Calu3 (cell line): ENCODE measurements around the gene PTRHD1. TPM values are rescaled to one million over a fixed set of nuclear protein-coding genes. Genes with fewer than 3 reads are reported as not detected.
"Not testable (repeated sequence)": the region's sequence is repeated elsewhere in the genome, so short reads cannot be mapped to it uniquely, and the experiment has no call there.

Source experiments
- BruUV-seq: library from RNA; stranded (reverse); fragments of 400-500 nt; replicated peaks from 2 replicates; lab custom pipeline; 2021; lab: Mats Ljungman, UMichigan
- CTCF ChIA-PET: fragments of 300-600 bp; sonication (Branson Sonifier 250); formaldehyde crosslinking; loops from one replicate; lab custom pipeline; 2022; ENCODE audit warnings: antibody characterized with exemption; lab: Charles Lee
- DNase-seq: peaks from one replicate; pipeline ENCODE4 v3.0.0; 2022
- H3K27ac Mint-ChIP-seq: one replicate; pipeline ENCODE4 v1.8.0; 2022; ENCODE audit warnings: mixed read lengths; ENCODE audit not compliant: unreplicated experiment
- H3K27me3 Mint-ChIP-seq: one replicate; pipeline ENCODE4 v1.8.0; 2022; ENCODE audit warnings: mixed read lengths; ENCODE audit not compliant: unreplicated experiment
- H3K36me3 Mint-ChIP-seq: one replicate; pipeline ENCODE4 v1.8.0; 2022; ENCODE audit warnings: mild to moderate bottlenecking, moderate library complexity, mixed read lengths; ENCODE audit not compliant: insufficient read depth, unreplicated experiment
- H3K4me1 Mint-ChIP-seq: one replicate; pipeline ENCODE4 v1.8.0; 2022; ENCODE audit warnings: mild to moderate bottlenecking, low read depth, mixed read lengths; ENCODE audit not compliant: unreplicated experiment
- H3K4me3 Mint-ChIP-seq: one replicate; pipeline ENCODE4 v1.8.0; 2022; ENCODE audit warnings: mild to moderate bottlenecking, low read depth, moderate library complexity, mixed read lengths; ENCODE audit not compliant: unreplicated experiment
- H3K9me3 Mint-ChIP-seq: one replicate; pipeline ENCODE4 v1.8.0; 2022; ENCODE audit warnings: low read depth, mixed read lengths; ENCODE audit not compliant: unreplicated experiment
- intact Hi-C: fragments of 100-400 bp; cut with micrococcal nuclease; formaldehyde crosslinking; loops from one replicate; pipeline ENCODE4 v1.10.0; 2022; ENCODE audit not compliant: unreplicated experiment
- total RNA-seq: library from RNA; stranded (reverse); gene quantifications from 2 replicates; pipeline ENCODE4 v1.2.3, GENCODE V29; 2022
- TF ChIP-seq, protein P1 (sequence below): fragments of 200-600 bp; IDR thresholded peaks from one replicate; pipeline ENCODE4 v1.8.0; 2022; ENCODE audit warnings: antibody characterized with exemption; ENCODE audit not compliant: unreplicated experiment

The PTRHD1 gene
- total RNA-seq, 1 experiment from 2014 or later, result 22.3 TPM

DNA sequence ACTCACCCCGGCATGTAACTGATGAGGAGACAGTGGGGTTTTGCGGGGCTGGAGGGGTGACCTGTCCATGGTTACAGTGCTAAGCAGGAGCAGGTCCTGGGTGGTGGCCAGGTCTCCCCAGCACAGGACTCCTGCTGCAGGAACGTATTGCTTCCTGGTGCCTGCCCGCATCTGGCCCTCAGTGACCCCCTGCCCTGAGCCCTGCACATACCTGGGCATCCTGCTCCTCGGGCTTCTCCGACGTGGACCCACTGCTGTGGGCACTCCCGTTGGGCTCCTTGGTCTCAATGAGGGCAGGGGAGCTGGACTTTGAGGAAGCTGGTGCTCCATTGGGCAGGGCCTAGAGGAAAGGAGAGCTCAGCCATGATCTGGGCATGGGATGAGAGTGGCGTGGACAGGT is 43.5 kb upstream of the PTRHD1 start:
- peaks cover 26% of the 10 kb centered on the region for H3K36me3 Mint-ChIP-seq

DNA sequence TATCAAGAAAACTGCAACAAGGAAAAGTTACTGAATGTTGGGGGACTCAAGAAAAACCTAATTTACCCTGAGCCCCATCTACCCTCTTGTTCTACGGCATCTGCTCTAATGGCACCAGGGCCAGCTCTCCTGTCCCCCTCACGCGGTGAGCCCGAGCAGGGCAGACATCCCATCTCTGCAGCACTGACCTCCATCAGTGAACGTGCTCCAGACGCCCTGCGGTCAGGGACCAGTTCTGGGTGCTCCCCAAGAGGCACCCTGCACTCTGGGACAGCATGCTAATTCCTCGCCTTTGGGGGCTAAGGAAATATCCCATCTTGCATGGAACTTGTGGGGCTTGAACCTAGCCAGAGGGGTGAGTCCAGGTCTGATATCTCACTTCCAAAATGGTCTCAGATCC is 43.0 kb upstream of the PTRHD1 start:
- Mint-ChIP-seq H3K9me3 (no peaks in the 10 kb centered on the region), H3K4me3 (no peak overlapping the region), H3K36me3 (peaks cover 27% of the 10 kb centered on the region), H3K27ac (no peak overlapping the region), H3K27me3 (no peaks in the 10 kb centered on the region), H3K4me1 (no peaks in the 10 kb centered on the region)
- TF ChIP-seq, protein P1, sequence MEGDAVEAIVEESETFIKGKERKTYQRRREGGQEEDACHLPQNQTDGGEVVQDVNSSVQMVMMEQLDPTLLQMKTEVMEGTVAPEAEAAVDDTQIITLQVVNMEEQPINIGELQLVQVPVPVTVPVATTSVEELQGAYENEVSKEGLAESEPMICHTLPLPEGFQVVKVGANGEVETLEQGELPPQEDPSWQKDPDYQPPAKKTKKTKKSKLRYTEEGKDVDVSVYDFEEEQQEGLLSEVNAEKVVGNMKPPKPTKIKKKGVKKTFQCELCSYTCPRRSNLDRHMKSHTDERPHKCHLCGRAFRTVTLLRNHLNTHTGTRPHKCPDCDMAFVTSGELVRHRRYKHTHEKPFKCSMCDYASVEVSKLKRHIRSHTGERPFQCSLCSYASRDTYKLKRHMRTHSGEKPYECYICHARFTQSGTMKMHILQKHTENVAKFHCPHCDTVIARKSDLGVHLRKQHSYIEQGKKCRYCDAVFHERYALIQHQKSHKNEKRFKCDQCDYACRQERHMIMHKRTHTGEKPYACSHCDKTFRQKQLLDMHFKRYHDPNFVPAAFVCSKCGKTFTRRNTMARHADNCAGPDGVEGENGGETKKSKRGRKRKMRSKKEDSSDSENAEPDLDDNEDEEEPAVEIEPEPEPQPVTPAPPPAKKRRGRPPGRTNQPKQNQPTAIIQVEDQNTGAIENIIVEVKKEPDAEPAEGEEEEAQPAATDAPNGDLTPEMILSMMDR, result no peak
- CTCF ChIA-PET, result no interaction called here
- no peak for DNase-seq
- intact Hi-C loops, result no loop called here
- BruUV-seq, result no TSS peak

More for the DNA sequence above, 43.5 kb upstream of the PTRHD1 start:
- TF ChIP-seq, protein P1, result no peak
- no peak for DNase-seq
- H3K4me3 Mint-ChIP-seq, result no peak overlapping the region
- no TSS peak for BruUV-seq
- H3K27ac Mint-ChIP-seq, result no peak overlapping the region
- no peaks in the 10 kb centered on the region for H3K27me3 Mint-ChIP-seq
- H3K9me3 Mint-ChIP-seq, result no peaks in the 10 kb centered on the region
- H3K4me1 Mint-ChIP-seq, result no peaks in the 10 kb centered on the region
- intact Hi-C loops, result no loop called here
- CTCF ChIA-PET, result interaction anchor here (0.6 kb wide), 1 partner anchor 568 kb away, joined by 4 read pairs; no protein-coding TSS in a partner anchor

DNA sequence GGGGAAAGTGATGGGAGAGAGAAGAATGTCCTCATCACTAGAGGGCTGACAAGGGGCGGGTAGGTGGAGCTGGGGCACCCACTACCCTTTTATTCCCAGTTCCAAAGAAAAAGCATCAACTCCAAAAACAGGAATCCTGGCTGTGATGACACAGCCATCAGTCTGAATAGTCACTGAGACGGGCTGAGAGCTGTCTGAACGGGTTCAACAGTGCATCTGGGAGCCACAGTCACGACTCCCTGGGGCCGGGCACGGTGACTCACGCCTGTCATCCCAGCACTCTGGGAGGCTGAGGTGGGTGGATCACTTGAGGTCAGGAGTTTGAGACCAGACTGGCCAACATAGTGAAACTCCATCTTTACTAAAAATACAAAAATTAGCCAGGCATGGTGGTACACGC is 42.2 kb upstream of the PTRHD1 start:
- CTCF ChIA-PET, result interaction anchor here (0.7 kb wide), 1 partner anchor 105 kb away, joined by 5 read pairs; no protein-coding TSS in a partner anchor
- H3K4me1 Mint-ChIP-seq, H3K9me3 Mint-ChIP-seq, DNase-seq, H3K27me3 Mint-ChIP-seq, intact Hi-C loops, H3K4me3 Mint-ChIP-seq, H3K27ac Mint-ChIP-seq, BruUV-seq: not testable (repeated sequence)
- H3K36me3 Mint-ChIP-seq, result peaks cover 30% of the 10 kb centered on the region

DNA sequence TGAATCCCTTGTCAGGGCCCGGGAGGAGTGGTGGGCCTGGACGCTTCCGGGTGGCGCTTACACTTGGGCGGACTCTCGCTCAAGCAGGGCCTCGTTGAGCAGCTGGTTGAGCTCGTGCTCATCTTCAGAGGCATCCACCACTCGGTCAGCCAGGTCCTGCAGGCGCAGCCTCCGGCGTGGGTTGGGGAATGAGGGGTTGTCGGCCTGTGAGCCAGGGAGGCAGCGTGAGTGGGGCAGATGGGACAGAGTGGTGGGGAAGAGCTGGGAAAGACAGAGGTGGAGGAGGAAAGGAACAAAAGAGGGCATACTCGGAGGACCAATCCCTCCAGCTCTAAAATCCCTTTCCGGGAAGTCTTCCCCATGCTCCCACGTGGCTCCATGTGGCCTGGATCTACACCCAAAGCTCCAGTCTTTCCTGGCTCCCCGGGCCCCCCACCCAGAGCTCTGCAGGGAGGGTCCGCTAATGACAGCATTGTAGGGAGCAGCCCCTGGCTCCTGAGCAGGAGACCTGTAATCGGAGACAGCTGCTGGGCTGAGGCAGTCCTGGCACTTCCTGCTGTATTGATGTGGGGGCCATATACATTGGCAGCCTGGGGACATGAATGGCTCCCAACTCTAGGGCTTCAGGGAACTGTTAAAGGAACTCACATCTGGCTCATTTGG is 41.7 kb upstream of the PTRHD1 start:
- TF ChIP-seq, protein P1, result no peak
- no peaks in the 10 kb centered on the region for H3K4me1 Mint-ChIP-seq
- no peak overlapping the region for H3K4me3 Mint-ChIP-seq
- CTCF ChIA-PET, result no interaction called here
- H3K36me3 Mint-ChIP-seq, result peaks cover 30% of the 10 kb centered on the region
- no peak overlapping the region for H3K27ac Mint-ChIP-seq
- intact Hi-C loops, result no loop called here
- H3K27me3 Mint-ChIP-seq, result no peaks in the 10 kb centered on the region
- no TSS peak for BruUV-seq
- no peak for DNase-seq
- H3K9me3 Mint-ChIP-seq, result no peaks in the 10 kb centered on the region
